CD8-positive, alpha-beta memory T cell (primary cell): ENCODE results near the gene PMF1. TPM values are rescaled to one million over a fixed set of nuclear protein-coding genes. Genes with fewer than 3 reads are reported as not detected.
A peak's percentile ranks its signal among the peaks of the same experiment; 100 is the strongest.
"Not testable (repeated sequence)": the region's sequence is repeated elsewhere in the genome, so short reads cannot be mapped to it uniquely, and the experiment has no call there.

Source experiments
- CTCF ChIA-PET: fragments of 350-600 bp; sonication (Branson Sonifier 250); formaldehyde crosslinking; loops from one replicate; lab custom pipeline; 2021; ENCODE audit warnings: antibody characterized with exemption; lab: Charles Lee
- POLR2A ChIA-PET: fragments of 350-600 bp; sonication (Branson Sonifier 250); formaldehyde crosslinking; loops from one replicate; lab custom pipeline; 2021; ENCODE audit warnings: antibody characterized with exemption; lab: Charles Lee
- DNase-seq, 5 donors: peaks; one replicate each; pipeline versions ENCODE4 v3.0.0 to v3.0.0-alpha.2; 2020 to 2022; ENCODE audit warnings: mixed read lengths in 1 of 5
- H3K27ac ChIP-seq: one replicate; pipeline ENCODE4 v1.7.0; 2013; ENCODE audit warnings: low read depth, mild to moderate bottlenecking, low read length, moderate library complexity
- H3K27me3 ChIP-seq: 2 replicates; pipeline ENCODE4 v1.7.0; 2013; ENCODE audit warnings: low read length, mild to moderate bottlenecking; ENCODE audit not compliant: insufficient read depth, poor library complexity, severe bottlenecking
- H3K36me3 ChIP-seq: 2 replicates; pipeline ENCODE4 v1.7.0; 2013; ENCODE audit warnings: mild to moderate bottlenecking, low read length, moderate library complexity; ENCODE audit not compliant: insufficient read depth
- H3K4me1 ChIP-seq: 2 replicates; pipeline ENCODE4 v1.7.0; 2013; ENCODE audit warnings: mild to moderate bottlenecking, low read length, moderate library complexity; ENCODE audit not compliant: insufficient read depth
- H3K4me3 ChIP-seq: 2 replicates; pipeline ENCODE4 v1.7.0; 2013; ENCODE audit warnings: mild to moderate bottlenecking, low read length
- H3K9me3 ChIP-seq: 2 replicates; pipeline ENCODE4 v1.7.0; 2013; ENCODE audit warnings: mild to moderate bottlenecking, low read length
- H3K27ac Mint-ChIP-seq, 8 donors: one replicate each; pipeline ENCODE4 v1.8.0; 2020 to 2021; ENCODE audit warnings: mixed read lengths in 8 of 8, mild to moderate bottlenecking in 6 of 8, inconsistent platforms in 3 of 8, moderate library complexity in 3 of 8
- H3K27me3 Mint-ChIP-seq, 2 donors: one replicate each; pipeline ENCODE4 v1.8.0; 2020 to 2021; ENCODE audit warnings: mixed read lengths in 2 of 2, mild to moderate bottlenecking in 1 of 2, moderate library complexity in 1 of 2
- H3K36me3 Mint-ChIP-seq, 3 donors: one replicate each; pipeline ENCODE4 v1.8.0; 2020 to 2021; ENCODE audit warnings: mixed read lengths in 3 of 3, inconsistent platforms in 1 of 3, mild to moderate bottlenecking in 1 of 3
- H3K4me1 Mint-ChIP-seq, 3 donors: one replicate each; pipeline ENCODE4 v1.8.0; 2020 to 2021; ENCODE audit warnings: mixed read lengths in 3 of 3, inconsistent platforms in 1 of 3, mild to moderate bottlenecking in 1 of 3
- H3K4me3 Mint-ChIP-seq, 7 donors: one replicate each; pipeline ENCODE4 v1.8.0; 2020 to 2021; ENCODE audit warnings: mixed read lengths in 7 of 7, mild to moderate bottlenecking in 6 of 7, moderate library complexity in 4 of 7, inconsistent platforms in 2 of 7
- H3K9me3 Mint-ChIP-seq, 5 donors: one replicate each; pipeline ENCODE4 v1.8.0; 2020 to 2022; ENCODE audit warnings: mixed read lengths in 5 of 5, mild to moderate bottlenecking in 3 of 5, moderate library complexity in 2 of 5, inconsistent platforms in 1 of 5
- polyA plus RNA-seq: library from polyadenylated mRNA; unstranded; fragments of 300-500 nt; fragmentation: Illumina TruSeq; gene quantifications from one replicate; pipeline ENCODE4 v1.2.3, GENCODE V29; 2021
- total RNA-seq, 2 experiments: library from RNA; stranded (reverse); gene quantifications; one replicate each; pipeline ENCODE4 v1.2.3, GENCODE V29; 2021

PMF1 gene
- total and polyA plus RNA-seq, 3 experiments from 2014 or later: 83.3 to 88.3 (median 85.9) TPM

DNA sequence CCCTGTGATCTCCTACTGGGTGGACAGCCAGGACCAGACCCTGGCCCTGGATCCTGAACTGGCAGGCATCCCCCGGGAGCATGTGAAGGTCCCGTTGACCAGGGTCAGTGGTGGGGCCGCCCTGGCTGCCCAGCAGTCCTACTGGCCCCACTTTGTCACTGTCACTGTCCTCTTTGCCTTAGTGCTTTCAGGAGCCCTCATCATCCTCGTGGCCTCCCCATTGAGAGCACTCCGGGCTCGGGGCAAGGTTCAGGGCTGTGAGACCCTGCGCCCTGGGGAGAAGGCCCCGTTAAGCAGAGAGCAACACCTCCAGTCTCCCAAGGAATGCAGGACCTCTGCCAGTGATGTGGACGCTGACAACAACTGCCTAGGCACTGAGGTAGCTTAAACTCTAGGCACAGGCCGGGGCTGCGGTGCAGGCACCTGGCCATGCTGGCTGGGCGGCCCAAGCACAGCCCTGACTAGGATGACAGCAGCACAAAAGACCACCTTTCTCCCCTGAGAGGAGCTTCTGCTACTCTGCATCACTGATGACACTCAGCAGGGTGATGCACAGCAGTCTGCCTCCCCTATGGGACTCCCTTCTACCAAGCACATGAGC is 36.1 kb upstream of the PMF1 start:
- Histone ChIP-seq H3K9me3 (no peaks in the 10 kb centered on the region), H3K36me3 (no peaks in the 10 kb centered on the region), H3K27me3 (no peaks in the 10 kb centered on the region), H3K27ac (no peak overlapping the region), H3K4me1 (peaks cover 10% of the 10 kb centered on the region), H3K4me3 (no peak overlapping the region)
- Mint-ChIP-seq H3K27me3 (peaks cover 7 to 16% of the 10 kb centered on the region in 2 donors), H3K36me3 (peaks cover 0 to 5% (median 3%) of the 10 kb centered on the region in 3 donors), H3K4me1 (peaks cover 7 to 8% (median 7%) of the 10 kb centered on the region in 3 donors), H3K9me3 (no peaks in the 10 kb centered on the region), H3K4me3 (no peak overlapping the region), H3K27ac (peak overlapping the region in 1 of 8 donors; percentile 79)
- CTCF ChIA-PET: interaction anchor here (1.2 kb wide), 1 partner anchor 48 kb away, joined by 4 read pairs; no protein-coding TSS in a partner anchor
- POLR2A ChIA-PET: no interaction called here
- no peak for DNase-seq

DNA sequence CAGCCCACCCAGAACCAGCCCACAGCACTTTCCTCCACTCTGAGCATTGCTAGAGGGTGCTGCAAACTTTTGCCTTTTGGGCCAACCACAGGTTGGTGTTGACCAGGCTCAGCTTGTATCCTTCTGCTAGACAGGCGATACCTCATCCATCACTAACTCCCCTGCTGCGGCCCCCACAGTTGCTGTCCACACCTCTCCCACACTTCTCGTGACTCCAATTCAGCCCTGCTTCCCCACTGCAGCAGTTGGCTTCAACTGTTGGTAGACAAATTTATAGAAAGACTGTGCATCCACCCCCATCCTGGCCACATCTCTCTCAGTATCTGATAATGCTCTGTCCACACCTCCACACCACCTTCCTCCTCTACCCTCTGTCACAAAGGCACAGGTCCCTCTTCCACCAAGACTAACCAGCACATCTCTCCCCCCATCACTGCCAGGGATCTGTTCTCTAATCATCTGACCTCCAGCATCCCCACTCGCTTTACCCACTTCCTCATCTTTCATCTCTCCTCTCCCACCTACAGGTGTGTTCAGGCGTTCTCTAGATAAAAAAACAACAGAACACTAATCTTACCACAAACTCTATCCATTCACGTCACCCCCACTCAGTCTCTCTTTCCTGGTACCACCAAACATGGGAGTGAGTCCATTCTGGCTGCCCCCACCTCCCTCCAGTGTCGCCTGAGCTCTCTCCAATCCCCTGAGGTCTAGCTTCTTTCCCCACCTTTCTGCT is 34.7 kb upstream of the PMF1 start:
- no peaks in the 10 kb centered on the region for H3K9me3 ChIP-seq
- CTCF ChIA-PET: interaction anchor here (1.2 kb wide), 1 partner anchor 49 kb away, joined by 4 read pairs; no protein-coding TSS in a partner anchor

DNA sequence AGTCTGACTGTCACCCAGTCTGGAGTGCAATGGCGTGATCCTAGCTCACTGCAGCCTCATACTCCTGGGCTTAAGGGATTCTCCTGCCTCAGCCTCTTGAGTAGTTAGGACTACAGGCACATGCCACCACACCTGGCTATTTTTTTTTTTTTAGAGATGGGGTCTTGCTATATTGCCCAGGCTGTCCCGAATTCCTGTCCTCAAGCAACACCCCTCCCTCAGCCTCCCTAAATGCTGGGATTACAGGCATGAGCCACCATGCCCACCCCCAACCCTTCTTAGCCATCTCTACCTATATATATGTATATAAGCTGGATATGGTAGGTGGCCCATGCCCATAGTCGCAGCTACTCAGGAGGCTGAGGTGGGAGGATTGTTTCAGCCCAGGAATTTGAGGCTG is 32.3 kb upstream of the PMF1 start:
- peaks cover 0 to 2% (median 2%) of the 10 kb centered on the region in 3 donors for H3K36me3 Mint-ChIP-seq
- no peaks in the 10 kb centered on the region for H3K9me3 ChIP-seq
- CTCF ChIA-PET: no interaction called here
- H3K27ac Mint-ChIP-seq: no peak overlapping the region
- H3K27me3 ChIP-seq: no peaks in the 10 kb centered on the region
- H3K27me3 Mint-ChIP-seq: peaks cover 2 to 6% of the 10 kb centered on the region in 2 donors
- peaks cover 10% of the 10 kb centered on the region for H3K4me1 ChIP-seq
- H3K27ac ChIP-seq: no peak overlapping the region
- DNase-seq: no peak
- no peak overlapping the region for H3K4me3 ChIP-seq
- H3K9me3 Mint-ChIP-seq: no peaks in the 10 kb centered on the region
- H3K4me1 Mint-ChIP-seq: peaks cover 7 to 8% (median 7%) of the 10 kb centered on the region in 3 donors
- POLR2A ChIA-PET: no interaction called here
- H3K4me3 Mint-ChIP-seq: no peak overlapping the region
- H3K36me3 ChIP-seq: no peaks in the 10 kb centered on the region

More for the DNA sequence above, 34.7 kb upstream of the PMF1 start:
- peaks cover 7 to 8% (median 7%) of the 10 kb centered on the region in 3 donors for H3K4me1 Mint-ChIP-seq
- Histone ChIP-seq H3K36me3 (no peaks in the 10 kb centered on the region), H3K4me1 (peaks cover 10% of the 10 kb centered on the region), H3K27me3 (no peaks in the 10 kb centered on the region), H3K27ac (no peak overlapping the region), H3K4me3 (no peak overlapping the region)
- H3K4me3 Mint-ChIP-seq: no peak overlapping the region
- peaks cover 5 to 16% of the 10 kb centered on the region in 2 donors for H3K27me3 Mint-ChIP-seq
- POLR2A ChIA-PET: no interaction called here
- H3K27ac Mint-ChIP-seq: peak overlapping the region in 4 of 8 donors; percentile 3 to 85 (median 44)
- H3K9me3 Mint-ChIP-seq: no peaks in the 10 kb centered on the region
- peak in 1 of 5 donors; percentile 59 for DNase-seq
- peaks cover 0 to 5% (median 3%) of the 10 kb centered on the region in 3 donors for H3K36me3 Mint-ChIP-seq

DNA sequence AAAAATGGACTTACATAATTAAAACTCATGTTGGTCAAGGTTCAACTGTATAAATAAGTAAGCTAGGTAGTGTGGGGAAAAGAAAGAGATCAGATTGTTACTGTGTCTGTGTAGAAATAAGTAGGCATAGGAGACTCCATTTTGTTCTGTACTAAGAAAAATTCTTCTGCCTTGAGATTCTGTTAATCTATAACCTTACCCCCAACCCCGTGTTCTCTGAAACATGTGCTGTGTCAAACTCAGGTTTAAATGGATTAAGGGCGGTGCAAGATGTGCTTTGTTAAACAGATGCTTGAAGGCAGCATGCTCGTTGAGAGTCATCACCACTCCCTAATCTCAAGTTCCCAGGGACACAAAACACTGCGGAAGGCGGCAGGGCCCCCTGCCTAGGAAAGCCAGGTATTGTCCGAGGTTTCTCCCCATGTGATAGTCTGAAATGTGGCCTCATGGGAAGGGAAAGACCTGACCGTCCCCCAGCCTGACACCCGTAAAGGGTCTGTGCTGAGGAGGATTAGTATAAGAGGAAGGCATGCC is 31.3 kb upstream of the PMF1 start:
- H3K9me3 Mint-ChIP-seq, DNase-seq, H3K27ac ChIP-seq, CTCF ChIA-PET, H3K4me3 Mint-ChIP-seq, H3K27me3 ChIP-seq, H3K27ac Mint-ChIP-seq, POLR2A ChIA-PET, H3K27me3 Mint-ChIP-seq, H3K36me3 ChIP-seq, H3K9me3 ChIP-seq, H3K4me1 Mint-ChIP-seq, H3K4me3 ChIP-seq, H3K36me3 Mint-ChIP-seq: not testable (repeated sequence)
- peaks cover 10% of the 10 kb centered on the region for H3K4me1 ChIP-seq

DNA sequence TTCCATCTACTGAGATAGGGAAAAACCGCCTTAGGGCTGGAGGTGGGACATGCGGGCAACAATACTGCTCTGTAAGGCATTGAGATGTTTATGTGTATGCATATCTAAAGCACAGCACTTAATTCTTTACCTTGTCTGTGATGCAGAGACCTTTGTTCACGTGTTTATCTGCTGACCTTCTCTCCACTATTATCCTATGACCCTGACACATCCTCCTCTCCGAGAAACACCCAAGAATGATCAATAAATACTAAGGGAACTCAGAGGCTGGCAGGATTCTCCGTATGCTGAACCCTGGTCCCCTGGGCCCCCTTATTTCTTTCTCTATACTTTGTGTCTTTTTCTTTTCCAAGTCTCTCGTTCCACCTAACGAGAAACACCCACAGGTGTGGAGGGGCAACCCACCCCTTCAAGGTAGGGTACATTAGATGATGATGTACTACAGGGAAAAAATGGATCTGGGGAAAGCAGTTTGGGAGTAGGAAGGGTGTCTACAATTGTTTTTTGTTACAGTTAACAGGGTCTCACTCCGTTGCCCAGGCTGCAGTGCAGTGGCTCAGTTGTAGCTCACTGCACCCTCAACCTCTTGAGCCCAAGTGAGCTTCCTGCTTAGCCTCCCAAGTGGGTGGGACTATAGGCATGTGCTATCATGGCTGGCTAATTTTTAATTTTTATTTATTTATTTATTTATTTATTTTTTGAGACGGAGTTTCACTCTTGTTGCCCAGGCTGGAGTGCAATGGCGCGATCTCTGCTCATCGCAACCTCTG is 30.6 kb upstream of the PMF1 start:
- H3K27me3 ChIP-seq, H3K9me3 ChIP-seq, H3K9me3 Mint-ChIP-seq, CTCF ChIA-PET, H3K36me3 Mint-ChIP-seq, H3K27ac ChIP-seq, H3K27ac Mint-ChIP-seq, H3K27me3 Mint-ChIP-seq, POLR2A ChIA-PET, H3K4me3 ChIP-seq, DNase-seq, H3K36me3 ChIP-seq, H3K4me1 Mint-ChIP-seq: not testable (repeated sequence)
- peak overlapping the region in 1 of 7 donors; percentile 36 for H3K4me3 Mint-ChIP-seq
- H3K4me1 ChIP-seq: peaks cover 10% of the 10 kb centered on the region

DNA sequence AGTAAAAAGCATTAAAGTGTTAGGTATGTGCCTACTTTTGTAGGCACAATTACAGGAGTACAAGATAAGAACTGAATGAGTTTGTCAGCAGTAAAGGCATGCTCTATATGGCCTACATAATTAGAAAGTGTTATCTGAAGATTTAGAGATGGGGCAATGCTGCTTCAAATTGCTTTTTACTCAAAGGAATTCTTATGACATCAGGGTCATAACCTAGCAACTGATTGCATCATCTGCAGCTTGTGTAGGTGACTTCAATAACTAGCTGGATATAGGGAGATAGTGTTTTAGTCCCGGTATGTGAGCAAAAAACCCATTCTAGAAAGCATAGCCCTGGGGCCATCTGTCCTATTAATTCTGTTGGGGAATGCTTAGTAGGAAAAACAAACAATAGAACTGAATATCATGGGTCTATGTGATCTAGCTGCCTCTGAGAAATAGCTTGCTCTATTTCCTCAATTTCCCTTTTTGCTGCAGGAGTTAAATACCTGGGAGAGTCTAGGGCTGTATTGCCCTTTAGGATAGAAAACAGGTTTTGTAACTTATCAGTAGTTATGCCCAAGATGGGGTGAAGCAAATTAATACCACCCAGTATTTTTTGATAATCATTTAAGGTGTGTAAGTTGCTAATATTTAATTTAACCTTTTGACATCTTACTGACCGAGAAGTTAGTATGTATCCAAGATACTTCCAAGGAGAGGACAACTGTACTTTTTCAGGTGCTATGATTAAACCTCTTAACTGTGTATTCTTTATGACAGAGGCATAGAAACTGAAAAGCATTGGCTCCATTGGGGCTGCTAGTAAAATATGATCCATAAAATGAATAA is 26.2 kb upstream of the PMF1 start:
- H3K36me3 ChIP-seq, H3K4me3 Mint-ChIP-seq, H3K27ac Mint-ChIP-seq, POLR2A ChIA-PET, DNase-seq, H3K9me3 ChIP-seq, H3K27me3 ChIP-seq, H3K36me3 Mint-ChIP-seq, H3K27ac ChIP-seq, H3K4me1 Mint-ChIP-seq, H3K27me3 Mint-ChIP-seq, H3K4me3 ChIP-seq, H3K9me3 Mint-ChIP-seq, CTCF ChIA-PET, H3K4me1 ChIP-seq: not testable (repeated sequence)

DNA sequence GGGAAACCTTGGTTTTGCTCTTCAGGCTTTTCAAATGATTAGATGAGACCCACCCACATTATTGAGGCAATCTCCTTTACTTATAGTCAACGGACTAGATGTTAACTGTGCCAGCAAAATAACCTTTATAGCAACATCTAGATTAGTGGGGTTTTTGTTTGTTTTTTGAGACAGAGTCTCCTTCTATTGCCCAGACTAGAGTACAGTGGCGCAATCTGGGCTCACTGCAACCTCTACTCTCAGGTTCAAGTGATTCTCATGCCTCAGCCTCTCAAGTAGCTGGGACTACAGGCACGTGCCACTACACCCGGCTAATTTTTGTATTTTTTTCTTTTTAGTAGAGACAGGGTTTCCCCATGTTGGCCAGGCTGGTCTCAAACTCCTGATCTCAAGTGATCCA is 22.5 kb upstream of the PMF1 start:
- H3K9me3 Mint-ChIP-seq, H3K27me3 ChIP-seq, DNase-seq, H3K27ac Mint-ChIP-seq, H3K36me3 Mint-ChIP-seq, H3K9me3 ChIP-seq, H3K27ac ChIP-seq, H3K27me3 Mint-ChIP-seq, H3K4me3 ChIP-seq, H3K36me3 ChIP-seq, POLR2A ChIA-PET, H3K4me3 Mint-ChIP-seq: not testable (repeated sequence)
- CTCF ChIA-PET: interaction anchor here (2.2 kb wide), 1 partner anchor 35 kb away, joined by 7 read pairs; no protein-coding TSS in a partner anchor
- peaks cover 16% of the 10 kb centered on the region for H3K4me1 ChIP-seq
- H3K4me1 Mint-ChIP-seq: peaks cover 13 to 20% (median 17%) of the 10 kb centered on the region in 3 donors
